ENCODE data around the gene ELF5. TPM values are rescaled to one million over a fixed set of nuclear protein-coding genes. Genes with fewer than 3 reads are reported as not detected.

ELF5 gene
- total and polyA plus RNA-seq, 2 donors (not counting 3 experiments of a cell fraction or from before 2014, with no cell fraction given), result not detected

- dilution Hi-C loops (cut with MboI; ENCODE audit: extremely low pct_ligation_motif_present, low sequenced_read_pairs), result no loop called here
- FAIRE-seq, result no peak
These were observed 22.5 kb upstream of the ELF5 start for GRCh38 chr11:34536056-34536455.

More at GRCh38 chr11:34536056-34536455, 22.5 kb upstream of the ELF5 start:
- Histone ChIP-seq H3K36me3 (ENCODE audit: control insufficient read depth in 2 of 2, extremely low read depth in 1 of 2, insufficient read depth in 2 of 2, low read length in 2 of 2) (no peaks in the 10 kb centered on the region), H3K27ac (ENCODE audit: insufficient read depth, low read depth, low read length) (no peak overlapping the region), H3K79me2 (ENCODE audit: control insufficient read depth, insufficient read depth, low read length) (no peaks in the 10 kb centered on the region), H3K9me3 (replicated peaks; ENCODE audit: control insufficient read depth, insufficient read depth, low read length) (no peaks in the 10 kb centered on the region), H3K4me3 (replicated peaks in 1 of 3; ENCODE audit: insufficient read depth in 1 of 3, low read depth in 1 of 3, low read length in 3 of 3) (no peak overlapping the region), H3K4me2 (ENCODE audit: insufficient read depth, low read length) (no peak overlapping the region), H3K27me3 (ENCODE audit: control insufficient read depth in 2 of 2, insufficient read depth in 2 of 2, low read length in 2 of 2) (peaks cover 0 to 4% of the 10 kb centered on the region in 2 experiments), H3K4me1 (ENCODE audit: control insufficient read depth, extremely low read depth, insufficient read depth, low read length) (no peaks in the 10 kb centered on the region), H4K20me1 (replicated peaks; ENCODE audit: control insufficient read depth, extremely low read depth, insufficient read depth, low read length) (no peaks in the 10 kb centered on the region), H3K9me1 (replicated peaks; ENCODE audit: control insufficient read depth, extremely low read depth, insufficient read depth, low read length) (no peaks in the 10 kb centered on the region), H3K9ac (replicated peaks; ENCODE audit: extremely low read depth, insufficient read depth, low read length) (no peak overlapping the region), H2AFZ (ENCODE audit: low read depth, low read length) (no peak overlapping the region)
- intact Hi-C loops (cut with micrococcal nuclease), result no loop called here
- no peak for DNase-seq (ENCODE audit: low read depth, low spot score)
- ChIA-PET POLR2A (no interaction called here), CTCF (no interaction called here)
- TF ChIP-seq FOS (IDR thresholded peaks at IDR 0.05; ENCODE audit: borderline replicate concordance, insufficient read depth, low read length) (no peak), MAX (IDR thresholded peaks at IDR 0.05; ENCODE audit: insufficient read depth, insufficient read length) (no peak), MYC (IDR thresholded peaks at IDR 0.05; ENCODE audit: low read depth, low read length) (no peak), POLR2AphosphoS5 (IDR thresholded peaks at IDR 0.05; ENCODE audit: insufficient read depth, low read depth, low read length) (no peak), JUN (IDR thresholded peaks at IDR 0.05; ENCODE audit: borderline replicate concordance, insufficient read depth, insufficient read length, low read depth) (no peak), CTCF (IDR thresholded peaks at IDR 0.05; ENCODE audit: extremely low read depth in 1 of 2, insufficient read depth in 1 of 2, low read depth in 1 of 2, low read length in 2 of 2) (no peak), EZH2 (IDR thresholded peaks at IDR 0.05; ENCODE audit: borderline replicate concordance, low read depth, low read length, severe bottlenecking) (no peak), POLR2A (IDR thresholded peaks at IDR 0.05; ENCODE audit: low read depth, low read length) (no peak), GATA2 (IDR thresholded peaks at IDR 0.05; ENCODE audit: insufficient read depth, insufficient read length, low read depth, low read length) (no peak)
- no TSS peak for BruUV-seq (replicated peaks)

Data from endothelial cell of umbilical vein (primary cell).